Neutrophil (primary cell): ENCODE data around the gene HOMER1.

Source experiments
- H3K27ac ChIP-seq: fragments of 200-600 bp; sonication (generic); 2 replicates; pipeline ENCODE4 v1.5.1; 2016; ENCODE audit warnings: mild to moderate bottlenecking, moderate library complexity
- H3K27me3 ChIP-seq: fragments of 200-600 bp; sonication (generic); 2 replicates; pipeline ENCODE4 v1.6.0; 2016; ENCODE audit warnings: mild to moderate bottlenecking
- H3K36me3 ChIP-seq: fragments of 200-600 bp; sonication (generic); 2 replicates; pipeline ENCODE4 v1.5.1; 2017
- H3K4me1 ChIP-seq, 2 experiments: fragments of 200-600 bp in 1 of 2; sonication (generic) in 1 of 2; 1 replicate in 1 of 2; 2 replicates in 1 of 2; pipeline versions ENCODE4 v1.5.1 to v1.6.1; 2013 to 2016; ENCODE audit warnings: low read depth in 1 of 2, low read length in 1 of 2, mild to moderate bottlenecking in 1 of 2, moderate library complexity in 1 of 2; ENCODE audit not compliant: control insufficient read depth in 1 of 2, insufficient read depth in 1 of 2
- H3K4me3 ChIP-seq, 2 experiments: fragments of 200-600 bp in 1 of 2; sonication (generic) in 1 of 2; 1 replicate in 1 of 2; 2 replicates in 1 of 2; pipeline ENCODE4 v1.5.1; 2013 to 2016; ENCODE audit warnings: low read depth in 1 of 2, low read length in 1 of 2, mild to moderate bottlenecking in 1 of 2, moderate library complexity in 1 of 2
- H3K9me3 ChIP-seq: fragments of 200-600 bp; sonication (generic); 2 replicates; pipeline ENCODE4 v1.5.1; 2016
- CTCF ChIP-seq: fragments of 200-600 bp; sonication (generic); IDR thresholded peaks from 2 replicates; pipeline ENCODE4 v1.5.1; 2016; ENCODE audit warnings: antibody characterized with exemption

The HOMER1 gene

GRCh38 chr5:79329453-79329852 is 184.5 kb downstream of the HOMER1 start:
- H3K36me3 ChIP-seq, result no peaks in the 10 kb centered on the region
- H3K27me3 ChIP-seq, result peaks cover 4% of the 10 kb centered on the region
- no peaks in the 10 kb centered on the region for H3K4me1 ChIP-seq
- no peak overlapping the region for H3K4me3 ChIP-seq
- no peaks in the 10 kb centered on the region for H3K9me3 ChIP-seq
- H3K27ac ChIP-seq, result no peak overlapping the region
- TF ChIP-seq CTCF, result no peak
